ENCODE results near the gene CCR5AS. TPM values are rescaled to one million over a fixed set of nuclear protein-coding genes. Genes with fewer than 3 reads are reported as not detected.

The CCR5AS gene

DNA sequence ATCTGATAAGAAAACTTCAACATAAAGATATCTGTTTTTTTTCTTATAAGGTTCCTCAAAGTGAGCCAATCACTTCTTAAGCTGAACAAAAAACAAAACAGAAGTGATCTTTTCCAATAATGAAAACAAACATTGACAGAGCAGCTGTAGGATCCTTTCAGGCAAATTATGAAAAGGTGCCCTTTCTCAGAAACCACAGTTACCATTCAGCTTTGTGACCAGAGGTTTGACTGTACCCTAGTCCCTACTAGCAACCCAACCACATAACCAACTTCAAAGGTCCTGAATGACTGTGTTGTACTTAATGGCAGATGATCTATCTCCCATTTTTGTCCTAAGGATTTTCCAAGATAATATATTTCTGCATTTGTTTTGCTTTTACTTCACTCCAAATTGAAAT is 92.3 kb downstream of the CCR5AS start:
- Histone ChIP-seq H3K27ac (ENCODE audit: low read depth in 2 of 2, low read length in 2 of 2) (no peak overlapping the region), H3K9me3 (ENCODE audit: control insufficient read depth in 2 of 3, insufficient read depth in 1 of 3, low read length in 3 of 3) (no peaks in the 10 kb centered on the region), H3K9ac (ENCODE audit: low read length in 3 of 3) (no peak overlapping the region), H3K4me1 (ENCODE audit: control insufficient read depth in 2 of 3, insufficient read depth in 2 of 3, low read depth in 1 of 3, low read length in 3 of 3) (no peaks in the 10 kb centered on the region), H3K36me3 (ENCODE audit: control insufficient read depth in 2 of 3, insufficient read depth in 3 of 3, low read length in 3 of 3) (no peaks in the 10 kb centered on the region), H3K4me3 (ENCODE audit: low read length in 3 of 3) (no peak overlapping the region), H3K27me3 (ENCODE audit: control insufficient read depth, insufficient read depth, low read length) (no peaks in the 10 kb centered on the region)
- DNase-seq (no peak), FAIRE-seq (no peak)
- TF ChIP-seq, protein P1, sequence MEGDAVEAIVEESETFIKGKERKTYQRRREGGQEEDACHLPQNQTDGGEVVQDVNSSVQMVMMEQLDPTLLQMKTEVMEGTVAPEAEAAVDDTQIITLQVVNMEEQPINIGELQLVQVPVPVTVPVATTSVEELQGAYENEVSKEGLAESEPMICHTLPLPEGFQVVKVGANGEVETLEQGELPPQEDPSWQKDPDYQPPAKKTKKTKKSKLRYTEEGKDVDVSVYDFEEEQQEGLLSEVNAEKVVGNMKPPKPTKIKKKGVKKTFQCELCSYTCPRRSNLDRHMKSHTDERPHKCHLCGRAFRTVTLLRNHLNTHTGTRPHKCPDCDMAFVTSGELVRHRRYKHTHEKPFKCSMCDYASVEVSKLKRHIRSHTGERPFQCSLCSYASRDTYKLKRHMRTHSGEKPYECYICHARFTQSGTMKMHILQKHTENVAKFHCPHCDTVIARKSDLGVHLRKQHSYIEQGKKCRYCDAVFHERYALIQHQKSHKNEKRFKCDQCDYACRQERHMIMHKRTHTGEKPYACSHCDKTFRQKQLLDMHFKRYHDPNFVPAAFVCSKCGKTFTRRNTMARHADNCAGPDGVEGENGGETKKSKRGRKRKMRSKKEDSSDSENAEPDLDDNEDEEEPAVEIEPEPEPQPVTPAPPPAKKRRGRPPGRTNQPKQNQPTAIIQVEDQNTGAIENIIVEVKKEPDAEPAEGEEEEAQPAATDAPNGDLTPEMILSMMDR (IDR thresholded peaks at IDR 0.05; ENCODE audit: borderline replicate concordance, extremely low read depth, insufficient read depth), result no peak
- intact Hi-C loops (cut with DNase I), result no loop called here

Other genes starting within 250 kb of the CCR5AS start
- 13.8 TPM for gene CCR1, start 198.8 kb downstream of the CCR5AS start, total RNA-seq
- gene CCR1, start 198.8 kb downstream of the CCR5AS start, polyA plus RNA-seq (ENCODE audit: insufficient read depth, low read depth, low replicate concordance), result 7.4 TPM
- not detected for gene CCR3, start 164.6 kb downstream of the CCR5AS start, total RNA-seq
- gene CCR3, start 164.6 kb downstream of the CCR5AS start, polyA plus RNA-seq (ENCODE audit: insufficient read depth, low read depth, low replicate concordance), result not detected
- 8.1 TPM for gene CCR2, start 53.0 kb downstream of the CCR5AS start, total RNA-seq
- 0.62 TPM for gene CCR2, start 53.0 kb downstream of the CCR5AS start, polyA plus RNA-seq (ENCODE audit: insufficient read depth, low read depth, low replicate concordance)
- 4.4 TPM for gene CCR5, start 36.1 kb downstream of the CCR5AS start, total RNA-seq
- 0.32 TPM for gene CCR5, start 36.1 kb downstream of the CCR5AS start, polyA plus RNA-seq (ENCODE audit: insufficient read depth, low read depth, low replicate concordance)
- gene CCRL2, start 193 bp upstream of the CCR5AS start, total RNA-seq, result 2.8 TPM
- 2.1 TPM for gene CCRL2, start 193 bp upstream of the CCR5AS start, polyA plus RNA-seq (ENCODE audit: insufficient read depth, low read depth, low replicate concordance)
- gene LTF, start 57.8 kb upstream of the CCR5AS start, total RNA-seq, result 1,823 TPM
- gene LTF, start 57.8 kb upstream of the CCR5AS start, polyA plus RNA-seq (ENCODE audit: insufficient read depth, low read depth, low replicate concordance), result 34.7 TPM
- not detected for gene RTP3, start 90.9 kb upstream of the CCR5AS start, total RNA-seq
- gene RTP3, start 90.9 kb upstream of the CCR5AS start, polyA plus RNA-seq (ENCODE audit: insufficient read depth, low read depth, low replicate concordance), result 0.30 TPM
- 7.5 TPM for gene LRRC2, start 159.2 kb upstream of the CCR5AS start, total RNA-seq
- gene LRRC2, start 159.2 kb upstream of the CCR5AS start, polyA plus RNA-seq (ENCODE audit: insufficient read depth, low read depth, low replicate concordance), result 3.4 TPM
- 0.44 TPM for gene FAM240A, start 205.5 kb upstream of the CCR5AS start, total RNA-seq
- gene FAM240A, start 205.5 kb upstream of the CCR5AS start, polyA plus RNA-seq (ENCODE audit: insufficient read depth, low read depth, low replicate concordance), result not detected

All from kidney (tissue), 14 donors.